Transverse colon (tissue), 4 donors: ENCODE measurements around the gene GAGE12C. TPM values are rescaled to one million over a fixed set of nuclear protein-coding genes. Genes with fewer than 3 reads are reported as not detected.
"Not testable (repeated sequence)": the region's sequence is repeated elsewhere in the genome, so short reads cannot be mapped to it uniquely, and the experiment has no call there.

Experiments used
- DNase-seq: peaks from one replicate; pipeline ENCODE4 v3.0.0-alpha.2; 2019
- H3K27ac ChIP-seq, 4 donors: fragments of 200-600 bp; sonication (generic); 2 replicates each; pipeline ENCODE4 v1.5.1; 2016 to 2018; ENCODE audit warnings: inconsistent platforms in 4 of 4
- H3K27me3 ChIP-seq: fragments of 200-600 bp; sonication (generic); 2 replicates; pipeline ENCODE4 v1.5.1; 2017; ENCODE audit warnings: inconsistent platforms
- H3K36me3 ChIP-seq, 4 donors: fragments of 200-600 bp; sonication (generic); 2 replicates each; pipeline ENCODE4 v1.5.1; 2017 to 2019; ENCODE audit warnings: inconsistent platforms in 4 of 4
- H3K4me1 ChIP-seq, 4 donors: fragments of 200-600 bp; sonication (generic); 2 replicates each; pipeline ENCODE4 v1.5.1; 2017 to 2020; ENCODE audit warnings: inconsistent platforms in 4 of 4
- H3K4me3 ChIP-seq, 4 donors: fragments of 200-600 bp; sonication (generic); 1 replicate in 1 of 4; 2 replicates in 3 of 4; pipeline versions ENCODE4 v1.5.1 to v1.6.1; 2017 to 2019; ENCODE audit warnings: inconsistent platforms in 4 of 4
- H3K9me3 ChIP-seq, 2 donors: fragments of 200-600 bp; sonication (generic); 2 replicates each; pipeline ENCODE4 v1.5.1; 2017 to 2019; ENCODE audit warnings: inconsistent platforms in 2 of 2
- WGBS, 2 donors: methylation state at CpG; one replicate each; pipeline ENCODE4 v1.1.5; 2018; ENCODE audit warnings: low coverage in 1 of 2; 5-methylcytosine and 5-hydroxymethylcytosine counted together
- in situ Hi-C, 4 donors: fragments of 200-750 bp; cut with MboI; loops; one replicate each; pipeline versions ENCODE4 v1.15.0 to v1.15.1; 2017; ENCODE audit warnings: low sequenced_read_pairs in 3 of 4, low pct_ligation_motif_present in 1 of 4, low pct_unique_long_range_greater_than_20kb in 1 of 4
- intact Hi-C: fragments of 100-400 bp; cut with DNase I; formaldehyde crosslinking; loops from one replicate; pipeline ENCODE4 v1.15.1; 2023; ENCODE audit warnings: low total_unique reads
- small RNA-seq, 4 donors: library from RNA; depleted of rRNA; stranded (forward); fragments of <200 nt; gene quantifications; one replicate each; pipeline ENCODE3, GENCODE V24; 2016
- total RNA-seq, 4 donors: library from RNA; depleted of rRNA; stranded (reverse); fragments of >200 nt; gene quantifications; one replicate each; pipeline ENCODE4 v1.1.0, GENCODE V29; 2016

The GAGE12C gene, protein sequence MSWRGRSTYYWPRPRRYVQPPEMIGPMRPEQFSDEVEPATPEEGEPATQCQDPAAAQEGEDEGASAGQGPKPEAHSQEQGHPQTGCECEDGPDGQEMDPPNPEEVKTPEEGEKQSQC
- total RNA-seq, result not detected

DNA sequence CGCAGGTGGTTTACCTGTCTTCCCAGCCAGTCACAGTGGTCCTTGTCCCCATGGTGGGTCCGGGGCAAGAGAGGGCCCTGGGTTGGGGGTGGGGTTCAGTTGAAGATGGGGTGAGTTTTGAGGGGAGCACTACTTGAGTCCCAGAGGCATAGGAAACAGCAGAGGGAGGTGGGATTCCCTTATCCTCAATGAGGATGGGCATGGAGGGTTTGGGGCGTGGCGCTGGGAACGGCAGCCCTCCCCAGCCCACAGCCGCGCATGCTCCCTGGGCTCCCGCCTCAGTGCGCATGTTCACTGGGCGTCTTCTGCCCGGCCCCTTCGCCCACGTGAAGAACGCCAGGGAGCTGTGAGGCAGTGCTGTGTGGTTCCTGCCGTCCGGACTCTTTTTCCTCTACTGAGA, at the start of gene GAGE12C:
Gene GAGE12C (plus strand): TSS at position 301 of the 400 bp plus-strand sequence. CDS start 1,155 bp downstream, outside the sequence.
- H3K4me3 ChIP-seq, in situ Hi-C loops, H3K4me1 ChIP-seq, DNase-seq, H3K9me3 ChIP-seq, H3K36me3 ChIP-seq, H3K27ac ChIP-seq, intact Hi-C loops, H3K27me3 ChIP-seq: not testable (repeated sequence)
- WGBS, 2 donors, result no CpG with 5 or more reads among the region's 16 CpGs

DNA sequence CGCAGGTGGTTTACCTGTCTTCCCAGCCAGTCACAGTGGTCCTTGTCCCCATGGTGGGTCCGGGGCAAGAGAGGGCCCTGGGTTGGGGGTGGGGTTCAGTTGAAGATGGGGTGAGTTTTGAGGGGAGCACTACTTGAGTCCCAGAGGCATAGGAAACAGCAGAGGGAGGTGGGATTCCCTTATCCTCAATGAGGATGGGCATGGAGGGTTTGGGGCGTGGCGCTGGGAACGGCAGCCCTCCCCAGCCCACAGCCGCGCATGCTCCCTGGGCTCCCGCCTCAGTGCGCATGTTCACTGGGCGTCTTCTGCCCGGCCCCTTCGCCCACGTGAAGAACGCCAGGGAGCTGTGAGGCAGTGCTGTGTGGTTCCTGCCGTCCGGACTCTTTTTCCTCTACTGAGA, 9.5 kb downstream of the GAGE12C start, which contains the start of gene GAGE12D:
Gene GAGE12D (plus strand): TSS at position 301 of the 400 bp plus-strand sequence. CDS start 1,155 bp downstream, outside the sequence.
- WGBS, 2 donors, result no CpG with 5 or more reads among the region's 16 CpGs
- H3K9me3 ChIP-seq, DNase-seq, H3K4me3 ChIP-seq, in situ Hi-C loops, H3K27me3 ChIP-seq, H3K4me1 ChIP-seq, intact Hi-C loops, H3K27ac ChIP-seq, H3K36me3 ChIP-seq: not testable (repeated sequence)

DNA sequence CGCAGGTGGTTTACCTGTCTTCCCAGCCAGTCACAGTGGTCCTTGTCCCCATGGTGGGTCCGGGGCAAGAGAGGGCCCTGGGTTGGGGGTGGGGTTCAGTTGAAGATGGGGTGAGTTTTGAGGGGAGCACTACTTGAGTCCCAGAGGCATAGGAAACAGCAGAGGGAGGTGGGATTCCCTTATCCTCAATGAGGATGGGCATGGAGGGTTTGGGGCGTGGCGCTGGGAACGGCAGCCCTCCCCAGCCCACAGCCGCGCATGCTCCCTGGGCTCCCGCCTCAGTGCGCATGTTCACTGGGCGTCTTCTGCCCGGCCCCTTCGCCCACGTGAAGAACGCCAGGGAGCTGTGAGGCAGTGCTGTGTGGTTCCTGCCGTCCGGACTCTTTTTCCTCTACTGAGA, 19.0 kb downstream of the GAGE12C start, which contains the start of gene GAGE12E:
Gene GAGE12E (plus strand): TSS at position 301 of the 400 bp plus-strand sequence. CDS start 1,155 bp downstream, outside the sequence.
- DNase-seq, H3K27me3 ChIP-seq, H3K36me3 ChIP-seq, H3K4me1 ChIP-seq, H3K9me3 ChIP-seq, H3K4me3 ChIP-seq, intact Hi-C loops, H3K27ac ChIP-seq, in situ Hi-C loops: not testable (repeated sequence)
- no CpG with 5 or more reads among the region's 16 CpGs for WGBS, 2 donors

DNA sequence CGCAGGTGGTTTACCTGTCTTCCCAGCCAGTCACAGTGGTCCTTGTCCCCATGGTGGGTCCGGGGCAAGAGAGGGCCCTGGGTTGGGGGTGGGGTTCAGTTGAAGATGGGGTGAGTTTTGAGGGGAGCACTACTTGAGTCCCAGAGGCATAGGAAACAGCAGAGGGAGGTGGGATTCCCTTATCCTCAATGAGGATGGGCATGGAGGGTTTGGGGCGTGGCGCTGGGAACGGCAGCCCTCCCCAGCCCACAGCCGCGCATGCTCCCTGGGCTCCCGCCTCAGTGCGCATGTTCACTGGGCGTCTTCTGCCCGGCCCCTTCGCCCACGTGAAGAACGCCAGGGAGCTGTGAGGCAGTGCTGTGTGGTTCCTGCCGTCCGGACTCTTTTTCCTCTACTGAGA, 28.6 kb downstream of the GAGE12C start, which contains the start of gene GAGE12F:
Gene GAGE12F (plus strand): TSS at position 301 of the 400 bp plus-strand sequence. CDS start 1,155 bp downstream, outside the sequence.
- H3K27me3 ChIP-seq, H3K27ac ChIP-seq, intact Hi-C loops, DNase-seq, H3K4me1 ChIP-seq, H3K36me3 ChIP-seq, H3K9me3 ChIP-seq, in situ Hi-C loops, H3K4me3 ChIP-seq: not testable (repeated sequence)
- no CpG with 5 or more reads among the region's 16 CpGs for WGBS, 2 donors

DNA sequence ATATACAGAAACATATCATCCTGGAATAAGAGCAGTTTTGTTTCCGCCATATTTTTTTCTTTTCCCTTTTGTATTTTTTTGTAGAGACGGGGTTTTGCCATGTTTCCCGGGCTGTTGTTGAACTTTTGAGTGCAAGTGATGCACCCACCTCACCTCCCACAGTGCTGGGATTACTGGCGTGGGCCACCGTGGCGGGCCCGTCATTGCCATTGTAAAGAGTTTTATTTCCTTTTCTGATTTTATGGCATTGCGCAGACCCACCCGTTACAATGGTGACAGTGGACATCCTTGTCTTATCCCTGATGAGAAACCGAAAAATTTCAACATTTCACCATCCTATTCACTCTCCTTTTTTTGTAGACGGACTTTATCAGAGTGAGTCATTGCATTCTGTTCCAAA, 36.8 kb downstream of the GAGE12C start:
- intact Hi-C loops, H3K9me3 ChIP-seq, H3K4me1 ChIP-seq, H3K36me3 ChIP-seq, DNase-seq, in situ Hi-C loops, H3K27me3 ChIP-seq, H3K4me3 ChIP-seq, H3K27ac ChIP-seq: not testable (repeated sequence)
- WGBS, 2 donors, result no CpG with 5 or more reads among the region's 11 CpGs

DNA sequence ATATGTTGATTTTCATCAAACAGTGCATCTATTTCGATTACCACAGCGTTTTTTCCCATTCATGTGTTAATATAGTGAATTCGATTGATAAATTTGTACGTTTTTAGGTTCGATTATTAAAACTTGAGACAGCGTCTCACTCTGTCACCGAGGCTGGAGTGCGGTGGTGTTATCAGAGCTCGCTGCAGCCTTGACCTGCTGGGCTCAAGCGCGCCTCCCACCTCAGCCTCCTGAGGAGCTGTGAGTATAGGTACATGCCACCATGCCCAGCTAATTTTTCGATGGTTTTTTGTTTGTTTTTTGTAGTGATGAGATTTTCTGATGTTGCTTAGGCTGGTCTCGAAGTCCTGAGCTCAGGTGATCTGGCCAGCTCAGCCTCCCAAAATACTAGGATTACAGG, 37.2 kb downstream of the GAGE12C start:
- DNase-seq, H3K9me3 ChIP-seq, H3K27ac ChIP-seq, H3K4me3 ChIP-seq, in situ Hi-C loops, H3K36me3 ChIP-seq, intact Hi-C loops, H3K27me3 ChIP-seq, H3K4me1 ChIP-seq: not testable (repeated sequence)
- WGBS, 2 donors, result no CpG with 5 or more reads among the region's 13 CpGs

DNA sequence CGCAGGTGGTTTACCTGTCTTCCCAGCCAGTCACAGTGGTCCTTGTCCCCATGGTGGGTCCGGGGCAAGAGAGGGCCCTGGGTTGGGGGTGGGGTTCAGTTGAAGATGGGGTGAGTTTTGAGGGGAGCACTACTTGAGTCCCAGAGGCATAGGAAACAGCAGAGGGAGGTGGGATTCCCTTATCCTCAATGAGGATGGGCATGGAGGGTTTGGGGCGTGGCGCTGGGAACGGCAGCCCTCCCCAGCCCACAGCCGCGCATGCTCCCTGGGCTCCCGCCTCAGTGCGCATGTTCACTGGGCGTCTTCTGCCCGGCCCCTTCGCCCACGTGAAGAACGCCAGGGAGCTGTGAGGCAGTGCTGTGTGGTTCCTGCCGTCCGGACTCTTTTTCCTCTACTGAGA, 38.1 kb downstream of the GAGE12C start, which contains the start of gene GAGE12G:
Gene GAGE12G (plus strand): TSS at position 301 of the 400 bp plus-strand sequence. CDS start 1,155 bp downstream, outside the sequence.
- in situ Hi-C loops, result not testable (repeated sequence)

DNA sequence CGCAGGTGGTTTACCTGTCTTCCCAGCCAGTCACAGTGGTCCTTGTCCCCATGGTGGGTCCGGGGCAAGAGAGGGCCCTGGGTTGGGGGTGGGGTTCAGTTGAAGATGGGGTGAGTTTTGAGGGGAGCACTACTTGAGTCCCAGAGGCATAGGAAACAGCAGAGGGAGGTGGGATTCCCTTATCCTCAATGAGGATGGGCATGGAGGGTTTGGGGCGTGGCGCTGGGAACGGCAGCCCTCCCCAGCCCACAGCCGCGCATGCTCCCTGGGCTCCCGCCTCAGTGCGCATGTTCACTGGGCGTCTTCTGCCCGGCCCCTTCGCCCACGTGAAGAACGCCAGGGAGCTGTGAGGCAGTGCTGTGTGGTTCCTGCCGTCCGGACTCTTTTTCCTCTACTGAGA, 47.7 kb downstream of the GAGE12C start, which contains the start of gene GAGE12H:
Gene GAGE12H (plus strand): TSS at position 301 of the 400 bp plus-strand sequence. CDS start 1,155 bp downstream, outside the sequence.
- H3K27ac ChIP-seq, in situ Hi-C loops, H3K36me3 ChIP-seq, H3K27me3 ChIP-seq, H3K4me3 ChIP-seq, intact Hi-C loops, H3K9me3 ChIP-seq, H3K4me1 ChIP-seq, DNase-seq: not testable (repeated sequence)
- WGBS, 2 donors, result no CpG with 5 or more reads among the region's 16 CpGs

More for the DNA sequence above, 38.1 kb downstream of the GAGE12C start, which contains the start of gene GAGE12G:
- H3K4me3 ChIP-seq, H3K27ac ChIP-seq, intact Hi-C loops, H3K9me3 ChIP-seq, H3K4me1 ChIP-seq, H3K27me3 ChIP-seq, DNase-seq, H3K36me3 ChIP-seq: not testable (repeated sequence)
- no CpG with 5 or more reads among the region's 16 CpGs for WGBS, 2 donors

Small RNAs within 50 kb of the gene (small RNA-seq; reads per million reads assigned to genes)
- gene GAGE12B, result 0 reads per million in 4 donors

Other genes with a start within 250 kb of the GAGE12C start
- not detected for gene GAGE10, start 228.5 kb upstream of the GAGE12C start, total RNA-seq
- gene GAGE12J, start 210.1 kb upstream of the GAGE12C start, total RNA-seq, result not detected
- gene GAGE13, start 200.6 kb upstream of the GAGE12C start, total RNA-seq, result not detected
- gene GAGE12D, start 9.6 kb downstream of the GAGE12C start, total RNA-seq, result not detected
- not detected for gene GAGE12E, start 19.1 kb downstream of the GAGE12C start, total RNA-seq
- not detected for gene GAGE12F, start 28.7 kb downstream of the GAGE12C start, total RNA-seq
- gene GAGE12G, start 38.2 kb downstream of the GAGE12C start, total RNA-seq, result not detected
- not detected for gene GAGE12H, start 47.8 kb downstream of the GAGE12C start, total RNA-seq
- gene GAGE2A, start 57.3 kb downstream of the GAGE12C start, total RNA-seq, result not detected
- not detected for gene GAGE1, start 66.8 kb downstream of the GAGE12C start, total RNA-seq
- not detected for gene PAGE1, start 163.8 kb downstream of the GAGE12C start, total RNA-seq